Endothelial cell of umbilical vein (primary cell): Measurements from ENCODE around the gene KIF26B.

Source experiments
- CTCF ChIP-seq, 2 donors: IDR thresholded peaks; 1 replicate in 1 of 2; 2 replicates in 1 of 2; pipeline ENCODE4 v1.5.1; 2011; ENCODE audit warnings: low read length in 2 of 2, mild to moderate bottlenecking in 2 of 2, moderate library complexity in 2 of 2, control low read depth in 1 of 2, inconsistent platforms in 1 of 2, low read depth in 1 of 2; ENCODE audit not compliant: insufficient read depth in 1 of 2; ENCODE audit errors: extremely low read depth in 1 of 2
- EZH2 ChIP-seq: IDR thresholded peaks from 2 replicates; pipeline ENCODE4 v1.6.1; 2012; ENCODE audit warnings: borderline replicate concordance, low read depth, mild to moderate bottlenecking, moderate library complexity, low read length, inconsistent platforms; ENCODE audit not compliant: severe bottlenecking
- JUN ChIP-seq: IDR thresholded peaks from 2 replicates; pipeline ENCODE4 v1.6.1; 2011; ENCODE audit warnings: borderline replicate concordance, low read depth; ENCODE audit not compliant: insufficient read length, insufficient read depth
- MYC ChIP-seq: IDR thresholded peaks from one replicate; pipeline ENCODE4 v1.6.1; 2011; ENCODE audit warnings: mild to moderate bottlenecking, low read depth, low read length
- POLR2A ChIP-seq: IDR thresholded peaks from 2 replicates; pipeline ENCODE4 v1.6.1; 2012; ENCODE audit warnings: low read depth, mild to moderate bottlenecking, control low read depth, low read length
- POLR2AphosphoS5 ChIP-seq: IDR thresholded peaks from 2 replicates; pipeline ENCODE4 v1.6.1; 2012; ENCODE audit warnings: low read depth, mild to moderate bottlenecking, control low read depth, low read length, moderate library complexity; ENCODE audit not compliant: insufficient read depth

- no peak for TF ChIP-seq POLR2A
- TF ChIP-seq JUN = no peak
- TF ChIP-seq CTCF (IDR thresholded peaks at IDR 0.05; ENCODE audit: extremely low read depth in 1 of 2, insufficient read depth in 1 of 2, low read depth in 1 of 2, low read length in 2 of 2) = no peak
- TF ChIP-seq EZH2 = no peak
- TF ChIP-seq POLR2AphosphoS5 = no peak
- no peak for TF ChIP-seq MYC
Measured at GRCh38 chr1:245121523-245121922, 33.3 kb upstream of the KIF26B start.
